ENCODE data around the gene XXYLT1. TPM values are rescaled to one million over a fixed set of nuclear protein-coding genes. Genes with fewer than 3 reads are reported as not detected.

XXYLT1 gene
- total RNA-seq, 4 donors from 2014 or later, result 9.8 to 14.6 (median 13.9) TPM

DNA sequence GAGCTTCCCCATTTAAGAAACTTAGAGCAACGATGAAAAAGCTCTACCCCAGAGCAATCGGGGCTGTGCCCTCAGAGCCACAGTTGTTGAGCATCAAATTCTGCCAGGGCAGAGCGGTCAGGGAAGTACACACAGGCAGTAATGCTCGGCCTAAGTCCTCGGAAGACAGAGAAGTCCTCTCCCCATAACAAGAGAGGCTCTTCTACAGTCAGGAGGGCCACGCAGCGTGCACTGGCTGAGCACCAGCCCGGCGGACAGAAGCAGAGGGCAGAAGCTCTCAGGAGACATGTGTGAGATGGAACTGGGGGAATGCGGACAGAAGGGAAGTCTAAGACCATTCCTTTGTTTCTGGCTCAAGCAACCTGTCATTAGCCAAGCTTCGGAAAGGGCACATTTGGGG is 95.9 kb downstream of the XXYLT1 start:
- DNase-seq, result no peak
- TF ChIP-seq, protein P1, sequence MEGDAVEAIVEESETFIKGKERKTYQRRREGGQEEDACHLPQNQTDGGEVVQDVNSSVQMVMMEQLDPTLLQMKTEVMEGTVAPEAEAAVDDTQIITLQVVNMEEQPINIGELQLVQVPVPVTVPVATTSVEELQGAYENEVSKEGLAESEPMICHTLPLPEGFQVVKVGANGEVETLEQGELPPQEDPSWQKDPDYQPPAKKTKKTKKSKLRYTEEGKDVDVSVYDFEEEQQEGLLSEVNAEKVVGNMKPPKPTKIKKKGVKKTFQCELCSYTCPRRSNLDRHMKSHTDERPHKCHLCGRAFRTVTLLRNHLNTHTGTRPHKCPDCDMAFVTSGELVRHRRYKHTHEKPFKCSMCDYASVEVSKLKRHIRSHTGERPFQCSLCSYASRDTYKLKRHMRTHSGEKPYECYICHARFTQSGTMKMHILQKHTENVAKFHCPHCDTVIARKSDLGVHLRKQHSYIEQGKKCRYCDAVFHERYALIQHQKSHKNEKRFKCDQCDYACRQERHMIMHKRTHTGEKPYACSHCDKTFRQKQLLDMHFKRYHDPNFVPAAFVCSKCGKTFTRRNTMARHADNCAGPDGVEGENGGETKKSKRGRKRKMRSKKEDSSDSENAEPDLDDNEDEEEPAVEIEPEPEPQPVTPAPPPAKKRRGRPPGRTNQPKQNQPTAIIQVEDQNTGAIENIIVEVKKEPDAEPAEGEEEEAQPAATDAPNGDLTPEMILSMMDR (IDR thresholded peaks at IDR 0.05), result no peak
- no peak for TF ChIP-seq POLR2A (IDR thresholded peaks at IDR 0.05)
- 94 to 96% methylated on average over 11 of the region's 11 CpGs for WGBS, 2 donors
- Histone ChIP-seq H3K9me3 (no peaks in the 10 kb centered on the region), H3K4me1 (peaks cover 14 to 25% of the 10 kb centered on the region in 2 donors), H3K4me3 (replicated peaks in 1 of 3) (no peak overlapping the region), H3K27me3 (no peaks in the 10 kb centered on the region), H3K27ac (no peak overlapping the region), H3K36me3 (no peaks in the 10 kb centered on the region)
- intact Hi-C loops (cut with DNase I), result no loop called here

DNA sequence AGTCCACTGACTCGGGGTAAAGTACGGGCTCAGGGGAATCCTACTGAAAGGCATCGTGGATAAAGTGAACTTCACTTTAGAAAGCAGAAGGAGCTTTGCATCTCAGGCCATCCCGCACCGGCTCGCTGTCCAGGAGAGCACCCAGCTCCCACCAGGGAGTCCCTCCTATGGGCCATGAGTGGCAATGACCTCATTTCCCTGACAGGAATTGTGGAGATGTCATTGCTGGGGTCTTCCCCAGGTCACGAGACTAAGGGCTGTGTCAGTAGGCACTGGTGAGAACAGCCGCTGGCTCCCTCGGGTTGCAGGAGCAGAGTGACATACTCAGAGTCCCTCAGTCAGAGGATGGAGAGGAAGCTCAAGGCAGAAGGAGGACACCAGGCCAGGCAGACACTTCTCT is 97.3 kb downstream of the XXYLT1 start:
- TF ChIP-seq, protein P1 (IDR thresholded peaks at IDR 0.05), result no peak
- no peak for TF ChIP-seq POLR2A (IDR thresholded peaks at IDR 0.05)
- WGBS, 2 donors, result 78 to 95% methylated on average over 7 to 9 of the region's 9 CpGs
- H3K27ac ChIP-seq, result no peak overlapping the region
- intact Hi-C loops (cut with DNase I), result no loop called here
- no peaks in the 10 kb centered on the region for H3K9me3 ChIP-seq
- peaks cover 11% of the 10 kb centered on the region in 2 donors for H3K4me1 ChIP-seq
- no peak overlapping the region for H3K4me3 ChIP-seq (replicated peaks in 1 of 3)
- H3K36me3 ChIP-seq, result no peaks in the 10 kb centered on the region
- no peak for DNase-seq
- no peaks in the 10 kb centered on the region for H3K27me3 ChIP-seq

DNA sequence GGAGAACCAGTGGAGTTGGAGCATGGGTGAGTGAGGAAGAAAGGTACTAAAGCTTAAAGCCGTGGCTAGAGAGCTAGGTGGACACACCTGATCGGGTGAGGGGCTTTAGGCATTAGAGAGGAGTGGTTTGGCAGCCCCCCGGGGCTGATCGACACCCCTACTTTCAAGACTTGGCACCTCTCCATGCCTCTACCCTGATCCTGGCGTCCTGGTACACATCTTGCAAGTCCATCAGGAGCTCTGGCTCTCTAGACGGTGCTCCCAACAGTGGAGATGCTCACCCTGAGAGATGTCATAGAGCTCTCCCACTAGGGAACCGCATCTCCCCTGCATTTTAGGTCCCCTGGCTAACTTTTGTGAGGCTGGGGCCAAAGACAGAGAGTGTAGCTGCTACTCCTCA is 98.1 kb downstream of the XXYLT1 start:
- WGBS, 2 donors, result 80 to 90% methylated on average over 7 of the region's 7 CpGs
- H3K27me3 ChIP-seq, result no peaks in the 10 kb centered on the region
- intact Hi-C loops (cut with DNase I), result no loop called here
- no peak overlapping the region for H3K27ac ChIP-seq
- TF ChIP-seq, protein P1 (IDR thresholded peaks at IDR 0.05), result no peak
- TF ChIP-seq POLR2A (IDR thresholded peaks at IDR 0.05), result no peak
- no peaks in the 10 kb centered on the region for H3K9me3 ChIP-seq
- peaks cover 5 to 6% of the 10 kb centered on the region in 2 donors for H3K4me1 ChIP-seq
- no peak overlapping the region for H3K4me3 ChIP-seq (replicated peaks in 1 of 3)
- no peak for DNase-seq
- H3K36me3 ChIP-seq, result no peaks in the 10 kb centered on the region

DNA sequence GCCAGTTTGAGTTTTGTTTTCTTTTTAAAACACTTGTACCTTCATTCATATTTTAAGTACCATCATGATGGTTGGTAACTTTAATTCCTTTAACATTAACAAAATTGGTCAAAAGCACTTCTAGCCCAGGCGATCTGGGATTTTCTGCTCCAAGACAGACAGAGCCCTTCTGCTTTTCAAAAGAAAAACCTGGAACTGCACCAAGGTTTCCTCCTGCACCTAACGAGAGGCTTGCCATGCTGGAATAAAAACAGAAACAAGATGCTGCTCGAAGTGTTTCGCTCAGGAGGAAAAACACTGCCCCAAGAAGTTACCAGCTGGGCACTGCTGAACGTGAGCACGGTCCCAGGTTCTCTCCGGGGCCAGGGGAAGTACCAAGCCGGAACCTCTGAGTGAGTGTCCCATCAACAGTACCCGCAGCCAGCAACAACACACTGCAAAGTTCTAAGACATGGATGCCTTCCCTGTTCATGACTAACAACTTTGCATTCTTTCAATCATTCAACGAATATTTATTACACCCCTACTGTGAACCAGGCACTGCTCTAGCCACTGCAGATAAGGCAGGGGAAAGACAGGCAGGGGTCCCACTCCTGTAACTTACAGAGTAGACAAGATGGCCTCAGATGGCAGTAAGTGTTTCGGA is 98.8 kb downstream of the XXYLT1 start:
- H3K4me1 ChIP-seq, result peaks cover 5 to 6% of the 10 kb centered on the region in 2 donors
- H3K4me3 ChIP-seq (replicated peaks in 1 of 3), result no peak overlapping the region
- TF ChIP-seq, protein P1 (IDR thresholded peaks at IDR 0.05), result no peak
- no peak for TF ChIP-seq POLR2A (IDR thresholded peaks at IDR 0.05)
- no peaks in the 10 kb centered on the region for H3K9me3 ChIP-seq
- no peaks in the 10 kb centered on the region for H3K36me3 ChIP-seq
- intact Hi-C loops (cut with DNase I), result no loop called here
- no peak overlapping the region for H3K27ac ChIP-seq
- peak in 1 of 2 donors; percentile 44 for DNase-seq
- 16 to 31% methylated on average over 11 of the region's 11 CpGs for WGBS, 2 donors
- H3K27me3 ChIP-seq, result no peaks in the 10 kb centered on the region

DNA sequence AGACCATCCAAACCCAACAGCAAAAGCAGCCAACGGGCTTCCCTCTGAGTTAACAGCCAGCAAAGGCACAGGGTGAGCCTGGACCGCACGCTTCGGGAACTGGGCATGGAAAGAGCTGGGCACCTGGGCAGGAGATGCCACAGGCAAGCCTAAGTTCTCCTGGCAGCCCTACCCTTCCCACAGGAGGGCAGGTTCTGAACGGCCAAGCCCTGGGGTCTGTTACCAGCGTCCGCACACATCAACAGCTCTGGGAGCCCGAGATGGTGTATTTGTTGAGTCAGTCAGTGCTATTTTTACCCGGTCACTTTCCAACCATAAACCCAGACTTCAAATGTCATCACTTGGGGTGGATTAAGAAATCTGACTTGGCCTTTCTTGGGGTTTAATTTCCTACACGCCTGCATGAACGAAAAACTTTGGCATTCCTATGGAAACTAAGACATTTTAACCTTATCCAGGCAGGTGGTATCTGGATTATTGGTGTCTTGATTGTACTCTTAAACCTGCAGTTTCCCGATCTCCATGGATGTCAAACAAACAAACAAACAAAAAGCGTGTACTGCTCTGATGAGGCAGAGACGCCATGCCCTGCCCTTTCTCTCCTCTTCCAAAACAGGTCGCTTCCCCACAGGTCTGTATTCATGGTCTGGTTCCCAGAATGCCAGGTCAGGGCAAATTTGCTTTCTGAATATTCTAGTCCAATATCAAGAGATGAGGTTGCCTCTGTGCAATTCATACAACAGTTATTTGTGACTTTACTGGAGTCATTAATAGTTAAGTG is 99.7 kb downstream of the XXYLT1 start:
- TF ChIP-seq, protein P1 (IDR thresholded peaks at IDR 0.05), result no peak
- no peak for TF ChIP-seq POLR2A (IDR thresholded peaks at IDR 0.05)
- H3K27me3 ChIP-seq, result no peaks in the 10 kb centered on the region
- intact Hi-C loops (cut with DNase I), result no loop called here
- H3K27ac ChIP-seq, result no peak overlapping the region
- no peak for DNase-seq
- 91 to 96% methylated on average over 12 to 13 of the region's 15 CpGs for WGBS, 2 donors
- no peaks in the 10 kb centered on the region for H3K9me3 ChIP-seq
- H3K36me3 ChIP-seq, result no peaks in the 10 kb centered on the region
- H3K4me1 ChIP-seq, result peaks cover 5 to 6% of the 10 kb centered on the region in 2 donors
- H3K4me3 ChIP-seq (replicated peaks in 1 of 3), result no peak overlapping the region
